GM18526 (cell line): ENCODE measurements around the gene CRTAC1.

Experiments
- POLR2A ChIP-seq: IDR thresholded peaks from 3 replicates; pipeline ENCODE4 v1.6.1; 2011; ENCODE audit not compliant: insufficient read length; ENCODE audit errors: extremely low read depth

Gene CRTAC1

DNA sequence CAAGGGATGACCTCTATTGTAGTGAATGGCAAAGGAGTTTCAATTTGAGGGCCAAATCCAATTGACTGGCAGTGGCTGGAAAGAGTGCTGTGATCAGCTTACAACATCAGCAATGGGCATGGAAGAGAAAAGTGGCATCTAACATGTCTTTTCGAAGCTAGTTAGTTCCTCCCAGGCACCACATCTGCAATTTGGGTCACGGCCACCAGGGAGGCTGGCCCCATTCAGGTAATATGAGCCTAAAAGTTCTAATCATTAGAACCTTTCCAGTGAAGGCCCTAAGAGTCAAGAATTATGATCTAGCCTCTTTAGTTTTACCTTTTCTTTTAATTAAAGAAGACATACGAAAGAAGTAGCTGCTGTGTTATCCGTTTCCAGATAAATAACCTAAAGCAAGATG is 17.3 kb downstream of the CRTAC1 start:
- TF ChIP-seq POLR2A, result no peak

DNA sequence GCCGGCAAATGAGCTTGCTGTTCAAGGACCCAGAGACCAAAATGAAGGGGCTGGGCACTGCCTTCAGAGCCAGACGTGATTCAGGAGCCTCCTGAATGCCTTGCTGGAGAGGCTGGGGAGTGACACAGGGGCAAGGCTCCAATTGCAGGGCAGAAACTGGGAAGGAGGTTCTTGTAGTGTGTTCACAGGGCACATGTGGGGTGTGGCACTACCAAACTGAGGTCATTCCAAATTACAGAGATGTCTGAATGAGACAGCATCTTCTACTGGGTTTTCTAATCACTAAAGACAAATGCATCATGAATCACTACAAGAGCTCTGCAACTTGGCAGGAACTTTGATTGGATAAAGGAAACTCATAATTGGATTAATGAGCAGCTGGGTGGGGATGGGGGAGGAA is 17.8 kb downstream of the CRTAC1 start:
- no peak for TF ChIP-seq POLR2A

DNA sequence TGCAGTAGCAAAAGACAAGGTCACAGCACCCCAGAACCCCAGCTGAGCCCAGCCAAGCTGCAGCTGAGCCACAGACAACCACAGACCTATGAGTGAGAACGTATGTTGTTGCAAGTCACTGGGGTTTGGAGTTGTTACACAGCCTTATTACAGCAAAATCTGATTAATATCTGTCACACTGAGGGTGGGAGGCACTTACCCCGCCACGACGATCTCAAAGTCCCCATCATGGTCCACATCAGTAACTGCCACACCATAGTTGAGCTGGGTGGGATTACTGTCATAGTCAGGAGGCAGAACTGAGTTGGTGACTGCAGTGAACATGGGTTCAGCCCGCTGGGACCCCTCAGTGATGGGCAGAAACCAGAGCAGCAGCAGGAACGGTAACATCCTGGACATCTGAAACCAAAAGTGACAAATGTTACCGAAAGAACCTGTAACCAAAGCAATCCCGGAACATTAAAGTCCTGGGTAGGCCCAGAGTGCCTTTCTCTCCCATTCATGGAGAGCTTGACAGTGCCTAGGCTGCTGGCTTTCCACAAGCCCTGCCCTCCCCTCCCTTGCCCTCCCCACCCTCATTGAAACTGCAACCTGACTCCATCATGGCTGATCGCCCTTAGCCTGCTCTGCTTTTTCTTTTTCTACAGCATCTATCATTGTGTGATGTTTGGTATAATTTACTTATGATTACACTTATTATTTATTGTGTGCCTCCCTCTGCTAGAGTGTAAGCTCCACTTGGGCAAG is 19.3 kb downstream of the CRTAC1 start:
- TF ChIP-seq POLR2A, result no peak

DNA sequence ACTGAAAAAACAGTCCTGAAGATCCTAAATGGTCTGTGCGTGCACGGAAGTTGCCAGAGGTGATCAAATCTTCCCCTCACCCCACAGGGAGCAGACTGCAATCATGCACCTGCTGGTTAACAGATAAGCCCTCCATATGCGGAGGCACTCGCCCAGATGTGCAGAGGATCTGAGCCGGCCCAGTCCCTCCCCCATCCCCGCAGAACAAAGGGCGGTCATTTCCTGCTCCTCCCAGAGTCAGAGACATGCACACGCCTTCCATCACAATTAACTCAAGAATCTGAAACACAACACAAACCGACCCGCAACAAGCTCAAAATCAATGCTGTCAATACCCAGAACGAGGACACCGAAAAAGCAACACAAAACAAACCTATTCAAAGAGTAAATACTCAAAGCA is 24.2 kb downstream of the CRTAC1 start:
- TF ChIP-seq POLR2A, result no peak

DNA sequence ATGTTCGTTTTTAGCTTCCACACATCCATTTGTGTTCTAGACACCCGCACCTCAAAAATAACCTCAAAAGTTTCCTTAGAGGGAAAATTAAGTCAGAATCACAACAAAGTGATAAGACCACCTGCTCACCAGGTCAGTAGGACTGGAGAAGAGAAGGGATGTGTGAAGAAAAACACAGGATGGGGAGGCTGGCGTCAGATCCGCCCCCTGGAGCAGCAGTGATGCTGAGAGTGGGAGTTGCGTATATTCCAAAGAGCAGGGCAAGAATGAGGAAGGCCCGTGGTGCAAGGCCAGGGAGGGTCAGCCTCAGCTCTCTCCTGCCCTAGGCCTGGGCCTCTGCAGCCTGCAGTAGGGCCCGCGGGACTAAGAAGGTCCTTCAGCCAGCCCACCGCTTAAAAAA is 28.7 kb downstream of the CRTAC1 start:
- no peak for TF ChIP-seq POLR2A

DNA sequence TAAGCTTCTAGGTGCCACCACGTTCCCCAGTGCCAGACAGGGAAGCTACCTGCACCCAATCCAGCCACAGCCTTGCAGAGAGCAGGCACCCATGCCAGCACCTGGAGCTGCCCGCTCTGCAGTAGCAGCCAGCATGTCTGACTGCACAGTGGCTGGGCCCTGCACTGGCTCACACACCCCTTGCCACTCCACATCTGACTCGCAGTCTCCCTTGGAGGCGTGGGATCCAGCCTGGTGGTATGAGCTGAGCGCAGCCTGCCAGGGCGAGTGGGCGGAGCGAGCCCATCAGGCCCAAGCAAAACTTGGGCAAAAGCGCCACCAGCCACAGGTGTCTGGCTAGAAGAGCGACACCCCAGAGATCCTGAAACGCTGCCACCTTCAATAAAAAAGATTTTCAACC is 30.1 kb downstream of the CRTAC1 start:
- TF ChIP-seq POLR2A, result no peak

DNA sequence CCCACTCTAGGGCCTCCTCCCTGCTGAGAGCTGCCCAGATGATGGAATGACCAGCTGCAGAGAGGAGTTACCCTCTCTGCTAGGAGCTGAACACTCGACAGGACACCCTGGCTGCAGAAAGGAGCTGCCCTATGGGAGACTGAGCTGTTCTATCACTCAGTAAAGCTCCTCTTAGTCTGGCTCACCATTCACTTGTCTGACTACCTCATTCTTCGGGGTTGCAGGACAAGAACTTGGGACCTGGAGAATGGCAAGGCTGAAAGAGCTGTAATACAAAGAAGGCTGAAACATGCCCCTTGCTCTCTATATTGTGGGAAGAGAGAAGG is 30.5 kb downstream of the CRTAC1 start:
- TF ChIP-seq POLR2A, result no peak

DNA sequence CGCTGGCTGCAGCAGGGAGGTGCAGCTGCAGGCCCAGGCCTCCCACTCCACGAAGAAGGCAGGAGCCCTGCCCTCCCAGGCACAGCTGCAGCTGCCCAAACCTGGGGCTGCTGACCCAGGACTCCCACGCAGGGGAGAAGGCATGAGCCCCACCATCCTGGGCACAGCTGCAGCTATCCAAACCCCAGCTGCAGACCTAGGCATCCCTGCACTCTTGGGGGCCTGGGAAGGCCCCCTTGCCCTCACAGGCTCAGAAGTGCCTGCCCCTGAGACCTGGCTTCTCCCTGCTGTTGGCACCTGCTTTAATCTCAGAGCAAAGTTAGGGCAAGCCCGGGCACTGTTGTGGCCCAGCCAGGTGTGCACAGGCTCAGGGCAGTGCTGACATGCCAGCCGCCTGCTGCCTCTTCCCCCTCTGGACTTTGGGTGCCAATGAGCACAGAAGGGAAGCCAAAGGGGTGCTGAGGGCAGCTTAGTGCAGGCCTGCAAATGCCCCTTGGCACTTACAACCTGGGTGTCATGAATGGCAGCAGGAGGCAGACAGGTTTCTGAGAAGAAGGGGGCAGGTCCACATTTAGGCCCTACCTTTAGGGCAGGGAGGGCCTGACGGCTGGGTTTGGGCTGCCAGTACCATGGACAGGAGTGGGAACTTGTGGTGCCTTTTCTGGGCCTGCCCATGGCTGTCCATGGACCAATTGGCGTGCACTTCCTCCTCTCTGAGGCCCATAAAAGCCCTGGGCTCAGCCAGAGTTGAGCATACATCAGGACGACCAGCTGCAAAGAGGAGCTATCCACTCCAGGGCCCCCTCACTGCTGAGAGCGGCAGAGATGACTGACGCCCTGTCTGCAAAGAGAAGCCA is 31.1 kb downstream of the CRTAC1 start:
- TF ChIP-seq POLR2A, result no peak

DNA sequence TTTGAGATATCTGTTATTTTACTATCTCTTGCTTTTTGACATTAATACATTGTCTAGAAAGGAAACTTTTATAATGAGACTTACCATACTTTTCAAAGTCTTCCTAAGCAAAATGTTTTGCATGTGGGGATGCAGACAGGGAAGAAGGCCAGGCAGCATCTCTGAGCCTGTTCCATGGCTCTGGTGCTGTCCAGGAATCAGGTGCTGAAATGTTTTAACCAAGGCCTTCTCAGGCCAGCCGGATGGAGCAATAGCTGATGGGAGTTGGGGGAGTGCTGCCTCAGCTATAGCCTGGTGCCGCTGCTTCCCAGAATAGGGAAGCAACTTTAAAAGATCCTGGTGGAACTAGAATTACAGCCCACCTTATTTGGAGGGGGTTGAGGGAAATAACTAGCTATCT is 38.5 kb downstream of the CRTAC1 start:
- no peak for TF ChIP-seq POLR2A

DNA sequence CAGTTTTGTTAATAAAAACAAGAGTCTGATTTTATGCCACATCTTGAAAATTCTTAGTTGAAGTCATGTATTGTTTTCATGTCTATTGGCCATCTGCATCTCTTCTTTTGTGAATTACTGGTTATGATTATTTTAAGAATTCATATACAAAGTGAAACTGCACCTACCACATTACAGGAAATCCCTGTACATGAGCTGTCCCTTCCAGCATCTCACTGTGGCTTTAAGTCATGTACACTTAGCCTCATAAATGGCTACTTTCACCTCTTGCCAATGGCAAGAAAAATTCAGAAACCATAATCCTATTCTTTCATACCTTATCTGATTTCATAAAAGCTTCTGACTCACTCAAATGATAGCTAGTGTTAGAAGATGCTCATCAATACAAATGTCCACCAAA is 48.6 kb downstream of the CRTAC1 start:
- TF ChIP-seq POLR2A, result no peak

DNA sequence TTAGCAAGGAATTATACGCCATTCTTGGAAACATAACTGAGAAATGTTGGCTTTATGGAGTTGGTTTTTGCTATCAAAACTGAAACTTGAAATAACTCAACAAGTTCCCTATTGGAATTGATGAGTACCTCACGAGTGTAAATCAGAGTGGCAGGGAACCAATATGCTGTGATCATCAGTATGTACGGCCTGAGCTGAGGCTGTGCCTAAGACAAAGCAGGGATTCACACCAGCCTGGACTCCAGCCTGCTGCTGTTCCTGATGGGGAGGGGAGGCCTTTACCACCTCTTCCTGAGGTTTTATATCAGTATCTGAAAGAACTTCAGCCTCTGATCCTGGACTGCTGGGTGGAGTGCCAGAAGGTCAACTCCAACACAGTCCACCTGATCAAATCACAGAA is 52.7 kb downstream of the CRTAC1 start:
- no peak for TF ChIP-seq POLR2A

DNA sequence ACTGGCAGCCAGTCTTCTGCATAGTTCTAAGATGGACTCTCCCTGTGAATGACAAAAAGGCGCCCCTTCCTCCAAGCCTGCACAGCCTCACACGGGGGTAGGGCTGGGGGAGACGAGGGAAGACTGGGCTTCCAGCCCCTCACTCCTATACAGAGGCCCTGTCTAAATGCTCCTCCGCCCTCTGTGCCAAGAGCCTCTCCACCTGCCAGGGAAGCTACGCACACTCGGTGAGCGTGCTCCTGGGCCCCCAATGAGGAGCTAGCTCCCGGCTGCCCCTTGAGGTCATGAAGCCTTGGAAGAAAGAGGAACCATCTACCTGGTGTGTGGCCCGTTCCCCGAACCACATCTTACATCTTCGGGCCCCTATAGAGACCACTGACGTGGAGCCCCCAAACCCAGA is 54.8 kb downstream of the CRTAC1 start:
- no peak for TF ChIP-seq POLR2A

DNA sequence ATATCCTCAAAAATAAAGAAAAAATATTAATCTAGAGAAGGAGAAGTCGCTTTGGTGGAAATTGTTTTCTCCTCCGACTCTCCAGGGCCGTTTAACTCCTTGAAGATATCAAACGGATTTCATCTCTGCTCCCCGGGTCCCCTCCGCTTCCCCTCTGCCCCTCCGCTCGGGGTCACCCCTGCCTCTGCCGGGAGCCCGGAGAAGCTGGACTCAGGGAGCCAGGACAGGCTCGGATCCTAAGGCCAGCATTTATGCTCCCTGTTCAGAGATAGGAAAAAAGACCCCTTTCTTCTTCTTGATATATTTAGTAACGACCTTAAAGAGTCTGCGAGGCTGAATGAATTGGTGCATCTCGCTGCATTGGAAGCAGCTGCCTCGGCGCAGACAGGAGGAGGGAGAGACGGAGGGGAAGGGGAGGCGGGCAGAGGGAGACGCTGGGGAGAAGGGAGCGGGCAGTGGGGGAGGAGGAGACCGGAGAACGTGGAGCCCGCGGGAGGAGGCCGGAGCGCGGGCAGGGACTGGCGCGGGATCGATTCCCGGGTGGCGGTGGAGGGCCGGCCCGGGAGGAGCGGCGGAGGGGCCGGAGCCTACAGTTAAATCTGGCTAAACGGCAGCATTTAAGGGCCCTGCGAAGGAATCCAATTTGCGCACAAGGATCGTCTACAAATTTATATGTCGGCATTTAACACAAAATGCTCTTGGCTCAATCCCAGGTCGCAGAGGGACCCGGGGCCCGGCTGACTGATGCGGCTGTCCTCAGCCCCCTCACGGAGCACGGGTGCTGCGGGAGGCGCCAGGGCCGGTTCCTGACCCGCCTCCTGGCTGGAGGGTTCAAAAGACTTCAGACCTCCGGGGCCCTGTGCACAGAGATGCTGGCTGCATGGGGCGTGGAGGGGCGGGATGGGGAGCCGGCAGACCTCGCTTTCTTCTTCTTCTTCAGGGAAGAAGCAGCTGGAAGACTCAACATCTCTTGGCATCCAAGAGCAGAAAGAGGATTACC is 55.6 kb downstream of the CRTAC1 start:
- TF ChIP-seq POLR2A, result no peak

DNA sequence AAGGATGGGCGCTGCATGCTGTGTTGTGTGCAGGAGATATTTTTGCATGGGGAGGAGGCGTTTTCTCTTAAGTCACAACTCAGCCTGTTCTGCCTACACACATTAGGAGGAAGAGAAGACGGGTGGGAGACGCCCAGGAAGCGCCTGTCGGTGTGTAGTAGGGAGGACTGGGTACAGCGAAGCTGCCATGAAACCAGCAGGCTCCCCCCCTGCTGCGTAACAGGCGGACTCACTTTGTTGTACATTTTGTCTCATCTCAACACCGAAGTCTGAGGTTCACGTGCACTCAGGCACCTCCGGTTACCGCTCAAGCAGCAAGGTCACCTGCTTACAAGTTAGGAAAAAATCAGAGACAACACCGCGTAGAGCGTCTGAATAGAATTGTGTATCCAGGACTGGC is 56.3 kb downstream of the CRTAC1 start:
- no peak for TF ChIP-seq POLR2A

DNA sequence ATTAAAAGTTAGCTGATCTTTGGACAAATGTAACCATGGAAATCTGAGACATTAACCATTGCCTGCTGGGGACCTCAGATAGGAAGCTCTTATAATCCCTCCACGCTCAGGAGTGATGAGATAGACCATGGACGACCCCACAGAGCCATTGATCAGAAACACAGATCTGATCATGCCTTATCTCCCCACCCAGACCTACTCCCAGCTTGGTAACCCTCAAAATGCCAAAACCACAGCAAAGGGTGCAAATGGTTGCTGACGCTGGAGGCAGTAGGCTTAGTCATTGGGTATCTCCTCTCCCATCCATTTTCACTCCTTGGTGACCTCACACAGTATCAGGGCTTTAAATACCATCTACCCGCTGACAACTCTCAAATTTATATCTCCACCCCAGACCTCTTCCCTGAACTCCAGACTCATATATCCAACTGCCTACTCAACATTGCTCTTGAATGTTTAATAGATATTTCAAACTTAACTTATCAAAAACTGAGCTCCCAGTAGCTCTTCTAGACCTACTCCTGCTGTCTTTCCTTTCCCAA is 60.8 kb downstream of the CRTAC1 start:
- TF ChIP-seq POLR2A, result no peak
